GM21576 (cell line): ENCODE results near the gene HTATIP2.
"Not testable (repeated sequence)": the region's sequence is repeated elsewhere in the genome, so short reads cannot be mapped to it uniquely, and the experiment has no call there.

ENCODE experiments used
- ATAC-seq: cut with Tn5 transposase; IDR thresholded peaks from one replicate; pipeline ENCODE4 v1.9.1; 2021; ENCODE audit warnings: mild to moderate bottlenecking, moderate library complexity; ENCODE audit not compliant: unreplicated experiment

Gene HTATIP2

DNA sequence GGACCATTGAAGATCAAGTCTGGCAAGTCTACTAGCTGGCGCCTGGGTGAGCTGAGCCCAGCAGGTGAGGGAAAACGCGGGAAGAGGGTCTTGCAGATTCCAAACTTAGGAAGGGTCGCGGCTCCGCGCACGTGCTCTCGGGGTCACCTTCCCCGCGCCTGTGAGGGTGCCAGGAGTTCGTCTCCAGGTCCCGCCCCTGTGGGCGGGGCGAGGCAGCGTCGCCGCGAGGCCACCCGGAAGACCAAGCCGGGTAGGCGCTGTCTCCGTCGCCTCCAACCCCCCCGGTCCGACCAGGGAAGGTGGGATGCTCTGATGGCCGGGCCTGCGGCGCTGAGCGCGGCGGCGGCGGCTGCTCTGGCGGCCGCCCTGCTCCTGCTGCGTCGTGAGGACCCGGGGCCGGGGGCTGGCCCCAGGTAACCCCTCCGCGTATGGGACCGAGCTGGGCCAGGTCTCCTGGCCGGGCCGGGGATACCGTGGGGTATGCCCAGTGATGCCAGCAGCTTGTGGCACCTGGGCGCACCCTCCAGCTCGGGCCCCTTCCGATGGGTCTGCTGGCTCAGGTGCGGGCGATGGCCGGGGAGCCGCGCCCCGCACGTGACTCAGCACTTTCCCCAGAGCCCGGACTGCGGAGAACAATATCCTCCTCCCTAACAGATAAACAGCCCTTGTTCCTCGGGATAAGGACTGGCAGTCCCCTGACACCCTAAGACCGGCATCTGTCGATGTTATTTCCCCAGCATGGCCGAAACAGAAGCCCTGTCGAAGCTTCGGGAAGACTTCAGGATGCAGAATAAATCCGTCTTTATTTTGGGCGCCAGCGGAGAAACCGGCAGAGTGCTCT is at the start of gene HTATIP2:
Gene HTATIP2, plus strand, starts transcription at position 215 of the 841 bp plus-strand sequence. Its CDS starts 524 bp downstream, at position 739.
- ATAC-seq = peak; percentile 92

DNA sequence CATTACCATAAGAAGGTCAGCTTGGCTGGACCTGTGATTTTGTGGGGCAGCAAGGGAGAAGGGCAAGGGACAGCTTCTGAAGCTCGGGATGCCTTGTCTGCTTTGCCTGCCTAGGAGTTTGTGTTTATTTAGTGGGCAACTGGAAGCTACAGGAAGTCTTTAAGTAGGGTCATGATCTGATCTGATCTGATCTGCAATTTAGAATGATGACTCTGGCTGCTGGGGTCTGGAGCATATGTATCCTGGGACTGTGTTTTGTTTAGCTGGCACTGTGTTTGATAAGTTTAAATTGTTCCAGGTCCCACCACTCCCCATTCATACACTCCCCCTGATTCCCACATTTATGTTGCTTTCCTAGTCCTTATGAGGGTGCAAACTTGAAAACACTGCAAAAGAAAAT is 47.7 kb upstream of the HTATIP2 start:
- no peak for ATAC-seq

DNA sequence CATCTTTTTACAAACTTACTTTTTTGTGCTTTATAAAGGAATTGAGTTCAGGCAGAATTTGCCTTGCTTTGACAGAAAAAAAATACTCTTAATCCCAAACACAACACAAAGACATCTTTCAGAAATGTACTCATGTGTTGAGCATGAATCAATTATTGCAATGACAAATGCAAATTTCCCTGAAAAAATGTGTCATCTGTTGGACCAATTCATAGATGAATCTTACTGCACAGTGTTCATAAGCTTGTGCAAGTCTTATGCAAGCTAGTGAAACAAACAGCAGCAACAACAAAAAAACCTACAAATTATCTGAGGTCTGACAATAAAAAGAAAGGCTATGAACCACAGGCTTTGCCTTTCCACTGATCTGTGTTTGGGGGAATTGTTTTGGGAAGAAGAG is 42.3 kb upstream of the HTATIP2 start:
- ATAC-seq = no peak

GRCh38 chr11:20327377-20327935 is 36.1 kb upstream of the HTATIP2 start:
- ATAC-seq = no peak

DNA sequence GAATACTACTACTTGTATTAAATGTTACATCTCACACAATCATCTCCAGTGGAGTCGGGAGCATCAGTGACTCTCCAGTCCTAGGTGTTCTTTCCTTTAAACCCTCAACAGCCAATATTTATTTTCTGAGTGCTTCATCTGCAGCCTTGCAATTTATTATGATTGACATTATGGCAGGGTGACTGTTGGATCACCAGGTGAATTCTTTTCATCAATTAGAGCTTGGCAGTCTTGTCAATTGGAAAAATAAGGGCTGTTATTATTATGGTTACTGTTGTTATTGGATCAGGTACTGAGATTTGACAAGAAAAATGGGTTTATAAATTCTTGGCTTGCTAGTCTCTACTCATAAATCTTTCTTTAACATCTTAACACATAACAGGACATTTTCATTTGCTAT is 27.5 kb upstream of the HTATIP2 start:
- ATAC-seq = no peak

DNA sequence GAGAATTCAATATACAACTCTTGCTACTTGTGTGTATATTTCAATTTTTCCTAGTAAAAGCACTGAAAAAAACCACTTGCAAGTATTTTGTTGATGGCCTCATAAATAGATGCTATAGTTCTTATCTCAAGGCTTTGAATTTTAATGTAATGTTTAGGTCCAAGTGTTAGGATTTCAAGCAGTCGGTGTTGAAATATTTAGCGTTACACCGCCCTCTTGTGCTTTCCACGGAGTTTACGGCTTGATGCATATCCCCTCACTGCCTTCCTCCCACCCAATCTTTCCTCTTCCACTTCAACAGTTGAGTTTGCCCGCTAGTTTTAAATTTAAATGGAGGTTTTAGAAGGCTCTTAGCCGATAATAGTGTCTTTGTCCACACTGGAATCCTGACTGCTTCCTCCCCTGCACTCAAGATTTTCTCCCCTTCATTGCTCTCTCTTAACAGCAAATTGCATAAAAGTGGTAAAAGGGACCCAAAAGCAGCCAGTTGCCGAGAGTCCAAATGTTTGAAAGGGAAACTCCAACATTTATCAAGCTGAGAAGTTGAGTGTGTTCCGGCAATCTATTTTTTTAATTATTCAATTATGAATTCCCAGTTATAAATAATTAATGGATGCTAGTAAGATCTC is 25.9 kb upstream of the HTATIP2 start:
- no peak for ATAC-seq

- no peak for ATAC-seq
Measured at GRCh38 chr11:20342347-20343141, 21.0 kb upstream of the HTATIP2 start.

DNA sequence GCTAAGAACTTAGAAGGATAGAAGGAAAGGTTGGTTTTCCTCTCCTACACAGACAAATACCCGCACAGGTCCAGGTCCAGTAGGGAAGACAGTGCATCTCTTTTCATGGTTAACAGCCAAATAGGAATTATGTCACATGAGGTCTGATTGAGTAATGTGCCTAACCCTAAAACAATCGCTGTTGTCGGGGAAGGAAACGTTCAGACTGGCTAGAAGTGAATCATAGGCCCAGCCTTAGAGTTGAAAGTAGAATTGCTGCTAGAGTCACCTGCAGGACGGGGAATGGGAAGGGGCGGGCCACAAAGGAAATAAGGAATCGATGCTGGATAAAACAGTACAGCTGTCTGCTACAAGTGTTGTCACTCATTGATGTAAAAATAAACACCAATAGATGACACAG is 12.4 kb upstream of the HTATIP2 start:
- no peak for ATAC-seq

GRCh38 chr11:20351751-20352262 is 11.7 kb upstream of the HTATIP2 start:
- no peak for ATAC-seq

DNA sequence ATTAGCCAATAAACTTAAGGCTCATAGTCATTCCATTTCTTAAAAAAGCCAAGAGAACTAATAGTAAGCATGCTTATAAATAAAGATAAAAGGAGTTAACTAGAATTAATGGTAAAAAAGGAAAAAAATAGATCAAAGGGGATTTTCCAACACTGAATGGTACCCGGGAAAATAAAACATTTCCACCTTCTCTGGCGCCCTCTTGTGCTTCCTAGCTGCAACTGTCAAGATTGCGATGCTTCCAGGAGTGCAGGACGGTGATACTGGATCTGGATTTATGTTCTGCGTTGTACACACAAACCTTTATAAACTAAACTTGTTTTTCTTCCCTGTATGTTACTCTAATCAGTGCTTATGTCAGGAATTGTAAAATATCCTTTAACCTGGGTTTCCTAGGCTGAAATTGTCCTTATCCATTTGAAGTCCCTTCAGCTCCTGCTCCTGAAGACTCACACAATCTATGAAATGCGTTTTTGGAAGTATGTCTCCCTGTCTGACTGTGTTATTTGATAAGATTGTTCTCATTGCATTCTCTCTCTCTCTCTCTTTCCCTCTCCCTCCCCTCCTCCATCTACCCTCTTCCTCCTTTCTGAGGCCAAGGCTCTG is 9.6 kb upstream of the HTATIP2 start:
- peak; percentile 54 for ATAC-seq

DNA sequence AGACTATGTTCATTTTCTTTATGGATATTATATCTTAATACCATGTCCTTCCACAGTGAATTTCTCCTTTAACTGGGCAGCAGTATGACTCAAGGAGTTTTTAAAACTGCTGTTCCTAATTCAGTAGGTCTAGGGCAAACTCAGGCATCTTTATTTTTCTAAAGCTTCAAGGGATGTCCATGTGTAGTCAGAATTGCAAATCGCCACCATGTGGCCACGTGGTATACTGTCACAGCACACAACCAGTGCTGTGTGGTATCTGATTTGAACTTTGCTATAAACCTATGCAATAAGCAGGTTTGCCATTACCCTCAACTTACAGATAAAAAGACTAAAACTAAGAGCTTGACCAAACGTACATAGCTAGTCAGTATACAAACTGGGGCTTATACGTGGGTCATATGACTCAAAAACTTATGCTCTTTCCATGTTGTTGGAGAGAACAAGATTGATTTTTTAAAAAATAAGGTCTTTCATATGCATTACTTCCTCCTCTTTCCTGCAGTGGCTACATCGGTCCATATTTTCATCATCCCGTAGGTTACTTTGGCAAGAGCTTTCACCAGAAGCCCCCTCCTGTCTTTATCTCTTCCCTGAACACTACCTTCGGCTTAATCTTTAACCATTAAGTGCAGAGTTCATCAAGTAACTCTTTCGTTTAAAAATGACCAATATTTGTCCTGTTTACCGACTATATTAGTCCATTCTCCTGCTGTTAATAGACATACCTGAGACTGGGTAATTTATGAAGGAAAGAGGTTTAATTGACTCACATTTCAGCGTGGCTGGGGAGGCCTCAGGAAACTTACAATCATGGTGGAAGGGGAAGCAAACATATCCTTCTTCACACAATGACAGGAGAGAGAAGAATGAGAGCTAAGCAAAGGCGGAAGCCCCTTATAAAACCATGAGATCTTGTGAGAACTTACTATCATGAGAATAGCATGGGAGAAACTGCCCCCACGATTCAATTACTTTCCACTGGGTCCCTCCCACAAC is 8.0 kb upstream of the HTATIP2 start:
- peak; percentile 67 for ATAC-seq

DNA sequence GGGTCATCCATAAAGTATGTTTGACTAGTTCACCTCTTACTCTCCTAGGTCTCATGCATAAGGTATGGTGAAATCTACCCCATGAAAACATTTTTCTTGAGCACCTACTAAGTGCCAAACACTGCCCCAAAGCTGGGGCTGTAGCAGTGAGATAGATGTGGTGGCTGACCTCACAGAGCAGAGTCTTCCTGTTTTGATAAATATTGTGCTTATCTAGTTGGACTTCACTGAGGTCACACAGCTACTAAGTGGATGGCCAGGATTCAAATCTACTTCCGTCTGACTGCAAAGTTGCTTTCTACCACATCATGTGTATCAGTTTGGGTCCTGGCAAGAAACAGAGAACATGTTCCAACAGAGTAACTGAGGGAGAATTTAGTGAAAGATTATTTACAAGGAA is 6.4 kb upstream of the HTATIP2 start:
- no peak for ATAC-seq

- ATAC-seq = no peak
Measured at GRCh38 chr11:20360650-20361049, 2.9 kb upstream of the HTATIP2 start.

DNA sequence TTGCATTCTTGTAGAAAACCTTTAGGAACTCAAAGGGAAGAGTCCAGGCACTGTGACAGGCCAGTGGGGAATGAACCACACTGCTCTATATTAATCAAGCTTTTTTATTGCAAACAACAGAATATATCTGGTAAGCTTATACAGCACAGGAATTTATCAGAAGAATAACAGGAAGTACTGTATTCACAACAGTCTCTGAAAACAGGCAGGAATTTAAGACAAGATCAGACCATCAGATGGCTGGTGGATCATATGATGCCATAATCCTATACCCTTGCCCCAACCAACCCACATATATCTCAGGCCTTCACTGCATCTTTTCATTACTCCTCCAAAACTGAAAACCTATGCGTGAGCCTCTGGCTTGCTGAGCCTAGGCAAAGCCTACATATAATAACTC is 1.0 kb upstream of the HTATIP2 start:
- ATAC-seq = no peak

DNA sequence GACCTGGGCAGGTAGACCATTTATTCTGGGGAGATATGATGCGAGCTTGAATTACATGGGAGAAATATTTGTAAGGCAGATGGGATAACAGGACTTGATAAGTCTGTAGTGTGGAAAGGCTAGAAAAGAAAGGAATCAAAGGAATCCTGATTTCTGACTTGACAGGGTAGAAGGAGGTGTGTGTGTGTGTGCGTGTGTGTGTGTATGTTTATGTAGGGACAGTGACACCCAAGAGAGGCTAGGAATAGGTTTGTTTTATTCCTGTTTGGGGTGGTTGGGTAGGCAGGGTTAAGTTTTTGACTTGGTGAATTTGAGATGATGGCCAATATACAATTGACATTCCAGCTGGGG is 390 bp upstream of the HTATIP2 start:
- no peak for ATAC-seq

- ATAC-seq = no peak
Measured at GRCh38 chr11:20364341-20364792, 853 bp downstream of the HTATIP2 start.

- ATAC-seq = not testable (repeated sequence)
Measured at GRCh38 chr11:20365465-20365864, 2.0 kb downstream of the HTATIP2 start.

DNA sequence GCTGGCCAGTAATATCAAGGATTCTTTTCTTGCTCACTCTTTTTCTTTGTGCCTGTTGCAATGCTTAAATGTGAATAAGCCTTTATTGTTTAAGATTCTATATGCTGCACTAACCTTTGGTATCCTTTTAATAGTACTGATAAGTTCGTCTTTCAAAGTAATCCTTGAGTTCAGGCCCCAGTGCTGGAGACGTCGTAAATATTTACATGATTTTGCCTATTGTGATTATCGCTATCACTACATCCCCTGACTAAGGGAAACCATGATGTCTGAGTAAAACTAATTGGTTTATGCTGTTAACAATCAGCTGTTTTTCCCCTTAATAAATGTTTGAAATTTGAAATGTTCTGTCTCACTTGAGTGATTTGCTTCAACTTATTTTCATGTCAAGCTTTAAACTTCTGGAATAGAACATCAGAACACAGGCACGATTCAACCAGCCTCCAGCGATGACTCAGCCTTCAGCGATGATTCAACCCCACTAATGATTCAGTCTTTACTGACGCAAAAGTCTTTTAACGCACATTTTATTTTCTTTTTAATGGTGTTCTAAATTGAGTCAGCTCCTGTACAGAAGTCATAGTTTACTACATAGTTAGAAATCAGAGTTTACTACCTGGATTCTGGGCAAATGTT is 3.9 kb downstream of the HTATIP2 start:
- ATAC-seq = no peak

- ATAC-seq = no peak
Measured at GRCh38 chr11:20368438-20368837, 4.9 kb downstream of the HTATIP2 start.
